Stimulated activated CD8-positive, alpha-beta memory T cell treated with anti-CD3 and anti-CD28 coated beads, Interleukin-15, amount 100 ng/mL, for 24 hours (primary cell): Measurements from ENCODE around the gene AHCYL1.

Source experiments
- DNase-seq: peaks from one replicate; pipeline ENCODE4 v3.0.0-alpha.2; 2020; ENCODE audit warnings: low read depth

Gene AHCYL1

DNA sequence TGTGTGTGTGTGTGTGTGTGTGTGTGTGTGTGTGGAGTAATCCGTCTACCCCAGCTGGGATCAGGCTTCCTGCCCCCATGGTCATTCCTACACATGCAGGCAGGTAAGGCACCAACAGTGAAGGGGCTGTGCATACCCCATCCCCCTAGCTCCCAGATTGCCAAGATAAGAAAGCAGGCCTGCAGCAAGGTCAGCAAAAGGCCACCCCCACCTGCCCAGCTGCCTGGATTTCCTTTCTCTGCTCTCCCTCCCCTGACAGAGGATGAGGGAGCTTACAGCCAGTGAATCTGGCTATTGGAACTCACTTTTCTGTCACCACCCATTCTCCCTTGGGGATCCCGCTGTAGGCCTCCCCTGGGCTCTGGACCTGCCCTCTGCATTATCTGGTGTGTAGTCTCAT lies 78.0 kb downstream of the AHCYL1 start:
- DNase-seq: no peak

DNA sequence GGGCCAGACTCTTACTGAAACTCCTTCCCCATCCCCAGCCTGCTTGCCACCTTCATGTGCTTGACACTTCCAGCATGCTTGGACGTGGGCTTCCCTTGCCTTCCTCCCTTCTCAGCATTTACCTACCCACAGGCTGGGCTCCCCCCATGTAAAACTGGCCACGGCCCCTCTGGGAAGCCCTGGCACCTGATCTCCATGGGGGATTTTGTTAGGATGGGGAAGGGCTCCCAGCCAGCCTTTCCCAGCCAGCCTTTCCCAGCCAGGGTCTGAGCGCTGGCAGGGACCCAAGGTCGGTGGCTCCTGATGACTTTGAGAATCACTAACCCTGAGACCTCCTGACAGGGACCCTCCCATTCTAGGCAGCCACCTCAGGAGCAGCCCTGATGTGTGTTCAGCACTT lies 79.2 kb downstream of the AHCYL1 start:
- DNase-seq: no peak

DNA sequence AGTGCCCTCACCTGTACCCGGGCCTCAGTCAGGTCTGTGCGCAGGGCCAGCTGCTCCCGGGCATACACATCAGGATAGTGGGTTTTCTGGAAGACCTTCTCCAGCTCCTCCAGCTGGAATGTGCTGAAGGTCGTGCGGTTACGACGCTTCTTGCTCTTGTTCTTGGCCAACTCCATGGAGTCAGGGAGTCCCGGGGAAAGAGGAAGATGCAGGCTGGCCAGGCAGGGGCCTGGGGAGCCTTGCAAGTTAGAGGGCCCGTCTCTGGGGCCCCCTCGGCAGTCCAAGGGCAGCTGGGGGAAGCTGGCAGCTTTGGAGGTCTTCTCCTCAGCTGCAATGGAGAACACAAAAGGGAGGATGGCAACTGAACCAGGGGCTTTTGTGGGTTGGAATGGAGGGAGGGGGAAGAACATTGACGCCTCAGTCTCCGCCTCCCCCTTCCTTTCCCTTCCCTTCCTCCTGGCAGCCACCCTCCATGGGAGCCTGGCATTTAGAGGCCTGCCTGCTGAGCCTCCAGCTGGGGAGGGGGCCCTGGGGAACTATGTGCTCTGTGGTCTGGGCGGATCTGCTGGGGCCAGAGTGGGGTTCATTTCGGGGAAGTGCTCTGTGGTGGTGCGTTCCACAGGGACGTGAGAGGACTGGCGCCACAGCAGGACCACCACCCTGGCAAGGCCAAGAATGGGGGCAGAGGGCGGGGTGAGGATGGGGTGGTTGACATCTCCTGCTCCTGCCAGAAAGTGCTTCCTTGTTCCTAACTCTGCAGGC lies 80.2 kb downstream of the AHCYL1 start:
- DNase-seq: no peak

- DNase-seq: no peak
Observed at GRCh38 chr1:110065841-110066240, 81.3 kb downstream of the AHCYL1 start.

DNA sequence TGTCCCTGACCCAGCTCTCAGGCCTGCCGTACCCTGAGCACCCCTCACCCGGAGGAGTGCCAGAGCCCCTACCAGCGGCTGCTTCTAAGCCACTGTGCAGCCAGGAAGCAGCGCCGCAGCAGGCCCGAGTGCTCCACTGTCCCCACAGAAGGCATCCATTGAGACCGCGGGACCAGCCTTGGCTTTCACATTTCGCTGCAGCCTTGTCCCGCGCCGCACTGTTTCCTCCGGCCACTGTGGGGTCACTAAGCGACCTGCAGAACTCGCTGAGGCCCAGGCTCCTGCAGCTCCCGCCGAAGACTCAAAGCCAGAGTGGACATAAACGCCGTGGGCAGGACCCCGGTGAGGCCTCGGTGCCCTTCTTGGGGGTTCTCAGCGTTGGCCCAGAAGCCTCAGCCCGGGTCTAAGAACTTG lies 82.9 kb downstream of the AHCYL1 start:
- no peak for DNase-seq

DNA sequence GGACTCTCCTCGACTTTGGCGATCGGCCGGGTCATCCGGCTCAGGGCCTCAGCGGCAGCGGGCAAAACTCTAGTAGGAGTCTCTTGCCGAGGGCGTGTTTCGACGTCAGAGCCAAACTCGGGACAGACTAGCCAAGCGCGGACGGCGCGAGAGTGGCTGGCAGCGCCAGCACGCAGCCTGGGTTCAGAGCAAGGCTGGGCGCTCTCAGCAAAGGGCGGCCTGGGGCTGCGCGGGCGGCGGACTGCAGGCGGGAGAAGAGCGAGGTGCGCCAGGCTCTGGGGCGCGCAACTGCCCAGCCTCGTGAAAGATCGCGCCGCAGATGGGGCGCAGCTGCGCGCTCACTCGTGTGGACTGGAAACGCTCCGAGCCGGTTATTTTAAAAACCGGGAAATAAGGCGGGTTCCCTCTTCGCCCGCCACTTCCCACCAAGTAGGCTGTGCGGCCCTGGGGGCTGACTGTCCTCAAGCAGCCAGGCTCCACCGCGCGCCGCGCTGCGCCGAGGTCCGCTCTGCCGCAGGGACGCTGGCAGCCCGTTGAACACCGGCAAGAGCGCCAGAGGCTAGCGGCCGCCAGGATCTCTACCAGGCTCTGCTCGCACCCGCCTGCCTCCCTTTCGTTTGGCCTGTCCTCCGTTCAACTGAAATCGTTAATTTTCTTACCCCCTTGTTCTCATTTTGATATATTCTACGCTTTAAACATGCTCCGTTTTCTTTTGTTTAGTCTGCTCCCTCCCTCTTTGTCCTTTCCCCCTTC lies 83.5 kb downstream of the AHCYL1 start:
- DNase-seq: no peak

GRCh38 chr1:110068646-110069403 lies 84.3 kb downstream of the AHCYL1 start:
- DNase-seq: no peak

- no peak for DNase-seq
Observed at GRCh38 chr1:110069404-110070281, 85.1 kb downstream of the AHCYL1 start.

- no peak for DNase-seq
Observed at GRCh38 chr1:110070282-110070669, 85.7 kb downstream of the AHCYL1 start.

- DNase-seq: no peak
Observed at GRCh38 chr1:110070671-110071242, 86.2 kb downstream of the AHCYL1 start, which contains the start of gene ALX3. TSS of gene ALX3 (minus strand) at chr1:110070672. CDS start at chr1:110070612, 60 bp downstream.
